Loucy (cell line): ENCODE results near the gene RASSF5.

ENCODE experiments used
- H2AFZ ChIP-seq: fragments of 200-600 bp; sonication (generic); 2 replicates; pipeline ENCODE4 v1.6.0; 2016; ENCODE audit warnings: antibody characterized with exemption, mild to moderate bottlenecking, low read length, moderate library complexity
- H3F3A ChIP-seq: fragments of 200-600 bp; 2 replicates; pipeline ENCODE4 v1.6.0; 2016; ENCODE audit warnings: antibody characterized with exemption, low read depth, mild to moderate bottlenecking
- H3K27me3 ChIP-seq: fragments of 200-600 bp; sonication (generic); 2 replicates; pipeline ENCODE4 v1.6.1; 2014; ENCODE audit warnings: low read length, mild to moderate bottlenecking; ENCODE audit not compliant: insufficient read depth, poor library complexity, severe bottlenecking
- H3K36me3 ChIP-seq: fragments of 200-600 bp; sonication (generic); 2 replicates; pipeline ENCODE4 v1.6.1; 2016; ENCODE audit warnings: low read length; ENCODE audit not compliant: insufficient read depth
- H3K4me1 ChIP-seq: fragments of 200-600 bp; sonication (generic); 2 replicates; pipeline ENCODE4 v1.5.1; 2014; ENCODE audit warnings: low read length, mild to moderate bottlenecking; ENCODE audit not compliant: insufficient read depth, poor library complexity, severe bottlenecking
- H3K4me2 ChIP-seq: fragments of 200-600 bp; sonication (generic); 2 replicates; pipeline ENCODE4 v1.6.0; 2014; ENCODE audit warnings: antibody characterized with exemption, low read length, low read depth, mild to moderate bottlenecking; ENCODE audit not compliant: poor library complexity, severe bottlenecking
- H3K4me3 ChIP-seq: fragments of 200-600 bp; sonication (generic); 2 replicates; pipeline ENCODE4 v1.5.1; 2014; ENCODE audit warnings: low read length, mild to moderate bottlenecking, mixed read lengths; ENCODE audit not compliant: poor library complexity, severe bottlenecking
- H3K79me2 ChIP-seq: fragments of 200-600 bp; sonication (generic); 2 replicates; pipeline ENCODE4 v1.6.1; 2014; ENCODE audit warnings: low read length; ENCODE audit not compliant: insufficient read depth
- H3K9ac ChIP-seq: fragments of 200-600 bp; sonication (generic); 2 replicates; pipeline ENCODE4 v1.6.0; 2014; ENCODE audit warnings: mild to moderate bottlenecking, low read depth, low read length, moderate library complexity; ENCODE audit not compliant: poor library complexity, severe bottlenecking
- H3K9me2 ChIP-seq: fragments of 200-600 bp; sonication (generic); replicated peaks from 2 replicates; pipeline ENCODE4 v1.6.1; 2016; ENCODE audit warnings: low read depth, low read length, mixed read lengths
- H3K9me3 ChIP-seq: fragments of 200-600 bp; sonication (generic); 2 replicates; pipeline ENCODE4 v1.6.1; 2014; ENCODE audit warnings: mild to moderate bottlenecking, antibody characterized with exemption, low read length, low read depth; ENCODE audit not compliant: insufficient read depth
- H4K20me1 ChIP-seq: fragments of 200-600 bp; sonication (generic); 2 replicates; pipeline ENCODE4 v1.6.0; 2014; ENCODE audit warnings: antibody characterized with exemption, low read length, mild to moderate bottlenecking; ENCODE audit not compliant: insufficient read depth, poor library complexity, severe bottlenecking
- CTCF ChIP-seq: fragments of 200-600 bp; sonication (generic); conservative IDR thresholded peaks from 2 replicates; pipeline ENCODE4 v1.5.1; 2014; ENCODE audit warnings: mild to moderate bottlenecking, antibody characterized with exemption, low read length
- EZH2phosphoT487 ChIP-seq: fragments of 200-600 bp; IDR thresholded peaks from 2 replicates; pipeline ENCODE4 v1.6.1; 2018; ENCODE audit warnings: antibody characterized with exemption, mild to moderate bottlenecking, moderate library complexity, borderline replicate concordance

Gene RASSF5

GRCh38 chr1:206517784-206518183, 10.5 kb downstream of the RASSF5 start:
- H2AFZ ChIP-seq: no peak overlapping the region
- no peaks in the 10 kb centered on the region for H3K9me3 ChIP-seq
- H3K79me2 ChIP-seq: no peaks in the 10 kb centered on the region
- H3K4me3 ChIP-seq: no peak overlapping the region
- no peaks in the 10 kb centered on the region for H4K20me1 ChIP-seq
- H3K27me3 ChIP-seq: no peaks in the 10 kb centered on the region
- H3K4me2 ChIP-seq: no peak overlapping the region
- no peaks in the 10 kb centered on the region for H3K9me2 ChIP-seq
- H3K9ac ChIP-seq: no peak overlapping the region
- H3K36me3 ChIP-seq: no peaks in the 10 kb centered on the region
- TF ChIP-seq CTCF: no peak
- TF ChIP-seq EZH2phosphoT487: no peak
- no peaks in the 10 kb centered on the region for H3F3A ChIP-seq
- H3K4me1 ChIP-seq: no peaks in the 10 kb centered on the region

- Histone ChIP-seq H3K4me2 (no peak overlapping the region), H3K9ac (no peak overlapping the region), H4K20me1 (no peaks in the 10 kb centered on the region), H3K4me1 (no peaks in the 10 kb centered on the region), H3K9me2 (no peaks in the 10 kb centered on the region), H3K36me3 (no peaks in the 10 kb centered on the region), H2AFZ (no peak overlapping the region), H3K9me3 (no peaks in the 10 kb centered on the region), H3F3A (no peaks in the 10 kb centered on the region), H3K4me3 (no peak overlapping the region), H3K27me3 (no peaks in the 10 kb centered on the region), H3K79me2 (no peaks in the 10 kb centered on the region)
- TF ChIP-seq EZH2phosphoT487 (no peak), CTCF (no peak)
These were observed 10.9 kb downstream of the RASSF5 start for GRCh38 chr1:206518206-206518605.

GRCh38 chr1:206518743-206519142, 11.4 kb downstream of the RASSF5 start:
- Histone ChIP-seq H3K79me2 (no peaks in the 10 kb centered on the region), H3K4me3 (no peak overlapping the region), H3K9me3 (no peaks in the 10 kb centered on the region), H3K9me2 (no peaks in the 10 kb centered on the region), H2AFZ (no peak overlapping the region), H3K9ac (no peak overlapping the region), H3F3A (no peaks in the 10 kb centered on the region), H3K4me2 (no peak overlapping the region), H3K27me3 (no peaks in the 10 kb centered on the region), H4K20me1 (no peaks in the 10 kb centered on the region), H3K4me1 (no peaks in the 10 kb centered on the region), H3K36me3 (no peaks in the 10 kb centered on the region)
- TF ChIP-seq EZH2phosphoT487: no peak
- TF ChIP-seq CTCF: no peak
